Measurements from ENCODE around the gene ANLN.
"Not testable (repeated sequence)": the region's sequence is repeated elsewhere in the genome, so short reads cannot be mapped to it uniquely, and the experiment has no call there.

The ANLN gene

GRCh38 chr7:36472141-36472729 is 82.6 kb downstream of the ANLN start:
- Histone ChIP-seq H3K27me3 (ENCODE audit: control insufficient read depth, insufficient read depth, low read length) (no peaks in the 10 kb centered on the region), H3K4me1 (ENCODE audit: control insufficient read depth, low read depth, low read length) (no peaks in the 10 kb centered on the region), H3K9ac (ENCODE audit: low read length) (no peak overlapping the region), H3K36me3 (ENCODE audit: control insufficient read depth, low read depth, low read length) (no peaks in the 10 kb centered on the region), H3K9me3 (ENCODE audit: control insufficient read depth, low read depth, low read length) (no peaks in the 10 kb centered on the region), H3K4me3 (ENCODE audit: low read length) (no peak overlapping the region), H3K27ac (ENCODE audit: low read length) (no peak overlapping the region)

GRCh38 chr7:36473454-36474282 is 84.0 kb downstream of the ANLN start:
- Histone ChIP-seq H3K27ac (ENCODE audit: low read length) (no peak overlapping the region), H3K4me3 (ENCODE audit: low read length) (no peak overlapping the region), H3K4me1 (ENCODE audit: control insufficient read depth, low read depth, low read length) (no peaks in the 10 kb centered on the region), H3K9me3 (ENCODE audit: control insufficient read depth, low read depth, low read length) (no peaks in the 10 kb centered on the region), H3K9ac (ENCODE audit: low read length) (no peak overlapping the region), H3K36me3 (ENCODE audit: control insufficient read depth, low read depth, low read length) (no peaks in the 10 kb centered on the region), H3K27me3 (ENCODE audit: control insufficient read depth, insufficient read depth, low read length) (no peaks in the 10 kb centered on the region)

GRCh38 chr7:36474283-36475010 is 84.8 kb downstream of the ANLN start:
- Histone ChIP-seq H3K27me3 (ENCODE audit: control insufficient read depth, insufficient read depth, low read length) (no peaks in the 10 kb centered on the region), H3K4me3 (ENCODE audit: low read length) (no peak overlapping the region), H3K27ac (ENCODE audit: low read length) (no peak overlapping the region), H3K36me3 (ENCODE audit: control insufficient read depth, low read depth, low read length) (no peaks in the 10 kb centered on the region), H3K4me1 (ENCODE audit: control insufficient read depth, low read depth, low read length) (no peaks in the 10 kb centered on the region), H3K9ac (ENCODE audit: low read length) (no peak overlapping the region), H3K9me3 (ENCODE audit: control insufficient read depth, low read depth, low read length) (no peaks in the 10 kb centered on the region)

- Histone ChIP-seq H3K27ac (ENCODE audit: low read length) (no peak overlapping the region), H3K36me3 (ENCODE audit: control insufficient read depth, low read depth, low read length) (no peaks in the 10 kb centered on the region), H3K27me3 (ENCODE audit: control insufficient read depth, insufficient read depth, low read length) (no peaks in the 10 kb centered on the region), H3K4me1 (ENCODE audit: control insufficient read depth, low read depth, low read length) (no peaks in the 10 kb centered on the region), H3K9ac (ENCODE audit: low read length) (no peak overlapping the region), H3K4me3 (ENCODE audit: low read length) (no peak overlapping the region), H3K9me3 (ENCODE audit: control insufficient read depth, low read depth, low read length) (no peaks in the 10 kb centered on the region)
Observed at GRCh38 chr7:36475011-36475342, 85.3 kb downstream of the ANLN start.

- Histone ChIP-seq H3K36me3 (ENCODE audit: control insufficient read depth, low read depth, low read length) (no peaks in the 10 kb centered on the region), H3K27me3 (ENCODE audit: control insufficient read depth, insufficient read depth, low read length) (no peaks in the 10 kb centered on the region)
Observed at GRCh38 chr7:36475381-36475780, 85.7 kb downstream of the ANLN start.

GRCh38 chr7:36478745-36479144 is 89.1 kb downstream of the ANLN start:
- no peak overlapping the region for H3K9ac ChIP-seq (ENCODE audit: low read length)
- no peak overlapping the region for H3K27ac ChIP-seq (ENCODE audit: low read length)
- H3K9me3 ChIP-seq (ENCODE audit: control insufficient read depth, low read depth, low read length) = no peaks in the 10 kb centered on the region
- H3K4me3 ChIP-seq (ENCODE audit: low read length) = no peak overlapping the region
- H3K4me1 ChIP-seq (ENCODE audit: control insufficient read depth, low read depth, low read length) = no peaks in the 10 kb centered on the region
- H3K27me3 ChIP-seq (ENCODE audit: control insufficient read depth, insufficient read depth, low read length) = no peaks in the 10 kb centered on the region
- H3K36me3 ChIP-seq (ENCODE audit: control insufficient read depth, low read depth, low read length) = no peaks in the 10 kb centered on the region

More at GRCh38 chr7:36475381-36475780, 85.7 kb downstream of the ANLN start:
- Histone ChIP-seq H3K4me1 (ENCODE audit: control insufficient read depth, low read depth, low read length) (no peaks in the 10 kb centered on the region), H3K9ac (ENCODE audit: low read length) (no peak overlapping the region), H3K27ac (ENCODE audit: low read length) (no peak overlapping the region), H3K9me3 (ENCODE audit: control insufficient read depth, low read depth, low read length) (no peaks in the 10 kb centered on the region), H3K4me3 (ENCODE audit: low read length) (no peak overlapping the region)

GRCh38 chr7:36483853-36484252 is 94.2 kb downstream of the ANLN start:
- not testable (repeated sequence) for H3K9me3 ChIP-seq (ENCODE audit: control insufficient read depth, low read depth, low read length); H3K36me3 ChIP-seq (ENCODE audit: control insufficient read depth, low read depth, low read length); H3K4me1 ChIP-seq (ENCODE audit: control insufficient read depth, low read depth, low read length); H3K4me3 ChIP-seq (ENCODE audit: low read length); H3K27me3 ChIP-seq (ENCODE audit: control insufficient read depth, insufficient read depth, low read length); H3K9ac ChIP-seq (ENCODE audit: low read length); H3K27ac ChIP-seq (ENCODE audit: low read length)

- H3K36me3 ChIP-seq (ENCODE audit: control insufficient read depth, low read depth, low read length) = no peaks in the 10 kb centered on the region
- H3K9me3 ChIP-seq (ENCODE audit: control insufficient read depth, low read depth, low read length) = no peaks in the 10 kb centered on the region
- no peak overlapping the region for H3K27ac ChIP-seq (ENCODE audit: low read length)
- no peaks in the 10 kb centered on the region for H3K4me1 ChIP-seq (ENCODE audit: control insufficient read depth, low read depth, low read length)
- H3K4me3 ChIP-seq (ENCODE audit: low read length) = no peak overlapping the region
- no peak overlapping the region for H3K9ac ChIP-seq (ENCODE audit: low read length)
- H3K27me3 ChIP-seq (ENCODE audit: control insufficient read depth, insufficient read depth, low read length) = no peaks in the 10 kb centered on the region
Observed at GRCh38 chr7:36484265-36484664, 94.6 kb downstream of the ANLN start.

- no peak overlapping the region for H3K9ac ChIP-seq (ENCODE audit: low read length)
Observed at GRCh38 chr7:36486336-36486735, 96.7 kb downstream of the ANLN start.

GRCh38 chr7:36487756-36488336 is 98.2 kb downstream of the ANLN start:
- Histone ChIP-seq H3K9ac (ENCODE audit: low read length) (no peak overlapping the region), H3K9me3 (ENCODE audit: control insufficient read depth, low read depth, low read length) (no peaks in the 10 kb centered on the region), H3K4me3 (ENCODE audit: low read length) (no peak overlapping the region), H3K27ac (ENCODE audit: low read length) (no peak overlapping the region), H3K27me3 (ENCODE audit: control insufficient read depth, insufficient read depth, low read length) (no peaks in the 10 kb centered on the region), H3K4me1 (ENCODE audit: control insufficient read depth, low read depth, low read length) (no peaks in the 10 kb centered on the region), H3K36me3 (ENCODE audit: control insufficient read depth, low read depth, low read length) (no peaks in the 10 kb centered on the region)

More at GRCh38 chr7:36486336-36486735, 96.7 kb downstream of the ANLN start:
- H3K4me1 ChIP-seq (ENCODE audit: control insufficient read depth, low read depth, low read length) = no peaks in the 10 kb centered on the region
- H3K4me3 ChIP-seq (ENCODE audit: low read length) = no peak overlapping the region
- H3K9me3 ChIP-seq (ENCODE audit: control insufficient read depth, low read depth, low read length) = no peaks in the 10 kb centered on the region
- no peak overlapping the region for H3K27ac ChIP-seq (ENCODE audit: low read length)
- H3K36me3 ChIP-seq (ENCODE audit: control insufficient read depth, low read depth, low read length) = no peaks in the 10 kb centered on the region
- no peaks in the 10 kb centered on the region for H3K27me3 ChIP-seq (ENCODE audit: control insufficient read depth, insufficient read depth, low read length)

GRCh38 chr7:36488672-36489071 is 99.0 kb downstream of the ANLN start:
- not testable (repeated sequence) for H3K4me3 ChIP-seq (ENCODE audit: low read length); H3K9me3 ChIP-seq (ENCODE audit: control insufficient read depth, low read depth, low read length); H3K36me3 ChIP-seq (ENCODE audit: control insufficient read depth, low read depth, low read length); H3K27me3 ChIP-seq (ENCODE audit: control insufficient read depth, insufficient read depth, low read length); H3K4me1 ChIP-seq (ENCODE audit: control insufficient read depth, low read depth, low read length); H3K27ac ChIP-seq (ENCODE audit: low read length); H3K9ac ChIP-seq (ENCODE audit: low read length)
